Muscle of arm (tissue), 12 donors: ENCODE measurements around the gene PRTG. TPM values are rescaled to one million over a fixed set of nuclear protein-coding genes. Genes with fewer than 3 reads are reported as not detected.
"Not testable (repeated sequence)": the region's sequence is repeated elsewhere in the genome, so short reads cannot be mapped to it uniquely, and the experiment has no call there.

ENCODE experiments used
- DNase-seq: peaks from one replicate; pipeline ENCODE4 v3.0.0-alpha.2; 2013
- polyA plus RNA-seq, 12 donors: library from polyadenylated mRNA; unstranded; fragments of 120-200 nt; gene quantifications; one replicate each; pipeline ENCODE4 v1.2.1, GENCODE V29; 2013; ENCODE audit not compliant: insufficient read length in 12 of 12

PRTG gene
- polyA plus RNA-seq, 12 donors, result 1.4 to 4.4 (median 2.9) TPM; not detected in 1

DNA sequence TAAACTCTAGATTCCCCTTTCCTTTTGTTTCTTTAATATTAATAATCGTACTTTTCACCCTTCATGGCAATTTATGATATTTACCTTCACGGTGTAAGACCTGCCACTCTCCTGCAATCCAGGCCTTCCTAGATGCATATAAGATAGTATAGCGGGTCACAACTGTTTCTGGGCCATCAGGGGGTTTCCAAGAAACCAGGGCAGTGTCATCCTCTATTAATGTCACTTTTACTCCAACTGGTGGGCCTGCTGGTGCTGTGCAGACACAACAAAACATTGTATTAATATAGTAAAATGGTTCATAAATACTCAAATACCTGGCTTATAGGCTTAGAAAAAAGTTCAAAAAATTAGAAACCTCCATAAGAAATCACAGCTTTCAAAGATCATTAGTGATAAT is 105.9 kb downstream of the PRTG start:
- no peak for DNase-seq

DNA sequence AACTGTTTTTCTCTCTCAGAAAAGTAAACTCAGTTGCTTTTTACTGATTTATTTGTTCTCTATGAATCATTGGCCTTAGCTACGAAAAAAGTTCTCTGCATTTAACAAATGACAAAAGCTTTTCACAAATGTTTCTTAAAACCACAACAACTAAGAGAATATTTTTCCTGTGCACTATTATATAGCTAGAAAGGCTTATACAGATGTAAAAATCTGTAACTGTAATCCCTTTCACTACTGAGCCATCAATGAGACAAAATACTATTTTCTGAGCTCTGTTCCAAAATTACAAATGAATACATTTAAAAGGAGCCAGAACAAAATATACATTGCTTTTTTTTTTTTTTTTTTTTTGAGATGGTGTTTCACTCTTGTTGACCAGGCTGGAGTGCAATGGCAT is 109.2 kb downstream of the PRTG start:
- DNase-seq, result no peak

DNA sequence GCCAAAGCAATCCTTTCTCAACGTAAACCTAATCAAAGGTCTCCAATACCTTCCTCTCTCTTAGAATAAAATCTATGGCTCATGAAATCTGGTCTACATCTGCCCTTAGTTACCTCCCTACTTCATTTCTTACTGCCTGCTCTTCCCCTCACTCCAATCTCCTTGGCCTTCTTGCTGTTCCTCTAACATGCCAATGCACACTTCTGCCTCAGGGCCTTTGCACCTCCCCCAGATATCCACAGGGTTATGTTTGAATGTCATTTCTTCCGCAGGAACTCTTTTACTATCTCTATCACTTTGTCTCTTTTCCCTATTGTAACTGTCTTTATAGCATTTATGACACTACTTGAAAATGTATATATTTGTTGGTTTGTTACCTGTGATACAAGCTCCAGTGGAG is 110.5 kb downstream of the PRTG start:
- DNase-seq, result no peak

DNA sequence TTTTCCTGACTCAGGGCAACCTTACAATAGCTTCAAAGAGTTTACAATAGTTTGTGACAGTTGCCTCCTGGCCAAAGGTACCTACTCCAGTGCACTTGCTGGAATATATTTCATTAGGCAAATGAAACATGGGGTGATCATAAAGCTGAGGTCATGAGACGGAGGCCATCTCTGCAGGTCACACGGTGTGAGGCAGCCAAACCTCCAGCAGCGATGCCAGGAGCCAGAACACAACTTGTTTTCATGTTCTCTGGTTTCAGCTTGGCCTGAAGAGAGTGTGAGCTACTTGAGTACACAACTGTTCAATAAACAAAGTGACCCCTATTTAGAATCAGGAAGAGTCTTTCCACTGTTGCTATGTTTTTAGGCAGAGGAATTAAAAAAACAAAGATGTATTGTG is 112.1 kb downstream of the PRTG start:
- no peak for DNase-seq

DNA sequence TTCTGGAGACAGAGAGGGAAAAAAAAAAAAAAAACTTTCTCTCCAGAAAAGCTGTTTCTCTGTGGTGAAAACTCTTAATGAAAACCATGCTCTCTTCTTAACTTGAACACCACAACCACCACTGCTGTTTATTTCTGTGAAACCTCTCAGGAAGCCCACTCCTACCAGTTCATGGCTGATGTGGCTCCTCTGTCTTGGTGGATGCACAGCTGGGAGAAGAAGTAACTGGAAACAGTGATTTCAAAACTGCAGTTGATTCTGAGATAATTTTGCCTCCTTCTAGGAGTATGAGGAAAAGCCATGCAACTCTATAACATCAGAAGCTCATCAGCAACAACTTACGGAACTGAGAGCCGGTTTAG is 114.6 kb downstream of the PRTG start:
- DNase-seq, result no peak

DNA sequence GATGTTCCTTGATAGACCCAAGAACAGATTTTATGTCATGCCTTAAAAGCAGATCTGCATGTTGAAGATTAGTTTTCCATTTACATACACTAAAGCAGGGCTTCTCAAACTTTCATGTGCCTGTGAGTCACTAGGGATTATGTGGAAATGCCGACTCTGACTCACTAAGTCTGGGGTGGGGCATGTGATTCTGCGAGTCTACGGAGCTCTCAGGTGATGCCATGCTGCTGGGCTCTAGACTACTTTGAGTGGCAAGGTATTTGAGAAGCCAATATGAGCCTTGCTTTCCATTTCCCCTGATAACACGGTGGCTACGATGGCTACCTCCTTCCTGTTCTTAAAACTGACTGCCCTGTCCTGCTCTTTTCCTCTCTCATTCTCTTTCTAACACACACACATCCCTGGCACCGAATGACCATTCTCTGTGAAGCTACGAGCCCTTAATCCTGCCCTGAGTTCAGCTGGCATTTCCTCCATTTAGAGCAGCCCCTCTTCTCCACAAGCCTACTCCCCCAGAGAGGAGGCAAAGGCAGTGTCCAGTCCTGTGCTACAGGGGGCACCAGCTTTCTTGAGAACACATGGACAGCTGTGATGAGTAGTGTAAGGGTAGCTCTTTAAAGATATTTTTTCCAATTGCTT is 115.1 kb downstream of the PRTG start:
- DNase-seq, result no peak

DNA sequence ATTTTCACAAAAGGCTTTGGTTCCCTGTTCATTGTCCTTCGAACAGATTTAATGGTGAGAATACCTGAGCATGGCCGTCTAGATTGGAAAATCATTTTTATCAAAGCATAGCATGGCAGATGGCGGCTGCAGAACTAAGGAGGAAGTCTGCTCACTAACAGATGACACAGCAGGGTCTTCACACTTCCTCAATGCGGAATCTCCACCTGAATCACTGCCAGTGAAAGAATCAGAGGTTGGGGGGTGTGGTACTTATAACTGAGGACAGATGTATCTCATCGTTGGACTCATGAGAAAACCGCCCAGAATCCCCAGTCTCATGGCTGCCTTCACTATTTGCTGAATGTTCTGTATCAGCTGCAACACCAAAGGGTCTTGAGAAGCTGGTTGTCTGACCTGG is 123.2 kb downstream of the PRTG start:
- DNase-seq, result no peak

DNA sequence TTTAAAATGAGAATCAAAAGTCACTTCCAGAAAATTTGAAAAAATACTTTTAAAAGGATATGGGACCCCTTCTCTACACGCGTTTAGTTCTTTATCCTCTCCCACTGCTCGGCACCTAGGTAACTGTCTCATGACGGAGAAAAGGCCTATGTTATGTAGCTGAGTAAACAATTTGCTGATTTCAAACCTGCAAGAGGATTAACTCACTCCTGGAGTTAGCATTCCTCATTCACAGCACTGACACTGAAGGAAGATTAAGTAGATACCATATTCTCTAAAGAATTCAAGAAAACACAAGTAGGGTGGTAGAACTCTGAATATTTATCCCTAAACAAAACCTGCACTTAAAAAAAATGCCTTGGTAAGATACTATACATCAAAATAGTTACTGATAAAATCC is 124.6 kb downstream of the PRTG start:
- DNase-seq, result no peak

DNA sequence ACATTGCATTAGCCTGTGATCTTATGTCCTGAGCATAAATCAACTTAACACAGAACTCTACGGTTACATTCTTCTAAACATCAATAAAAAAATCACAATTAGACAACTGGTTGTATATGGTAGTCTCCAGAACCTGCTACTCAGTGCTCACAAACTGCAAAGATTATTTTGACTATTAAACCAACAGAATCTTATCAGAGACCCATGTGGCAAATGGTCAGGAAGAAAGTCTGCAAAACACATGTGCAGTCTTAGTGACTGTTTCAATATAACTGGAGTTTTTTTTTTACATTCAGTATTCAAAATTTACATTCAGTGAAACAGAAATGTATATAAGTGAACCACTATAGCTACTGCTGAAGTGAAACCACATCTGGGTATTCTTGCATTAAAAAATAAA is 127.5 kb downstream of the PRTG start:
- DNase-seq, result no peak

DNA sequence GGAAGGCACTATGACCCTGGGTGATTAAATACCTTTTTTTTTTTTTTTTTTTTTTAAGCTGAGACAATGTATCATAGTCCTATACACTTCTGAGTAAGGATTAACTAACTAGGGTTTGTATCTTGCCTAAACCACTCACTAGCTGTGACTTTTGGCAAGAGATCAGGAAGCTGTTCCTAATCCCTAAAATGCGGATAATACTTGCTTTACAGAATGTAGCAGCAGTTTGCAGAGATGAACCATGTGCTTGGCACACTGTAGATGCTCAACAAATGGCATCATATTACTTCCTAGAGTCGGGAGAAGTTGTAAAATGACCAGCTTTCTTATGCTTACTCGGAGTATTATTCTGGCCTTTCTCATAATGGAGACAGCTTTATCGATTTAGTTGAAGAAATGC is 129.2 kb downstream of the PRTG start:
- no peak for DNase-seq

DNA sequence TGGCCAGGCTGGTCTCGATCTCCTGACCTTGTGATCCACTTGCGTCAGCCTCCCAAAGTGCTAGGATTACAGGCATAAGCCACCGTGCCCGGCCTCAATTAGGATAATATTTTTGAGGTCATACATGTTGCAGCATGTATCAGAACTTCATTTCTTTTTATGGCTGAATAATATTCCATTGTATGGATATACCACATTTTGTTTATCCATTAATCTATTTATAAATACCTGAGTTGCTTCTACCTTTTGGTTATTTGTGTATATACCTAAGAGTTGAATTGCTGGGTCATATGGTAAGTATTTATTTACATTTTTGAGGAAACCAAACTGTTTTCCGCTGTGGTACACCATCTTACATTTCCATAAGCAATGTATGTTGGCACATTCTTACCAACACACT is 136.7 kb downstream of the PRTG start:
- DNase-seq, result no peak

DNA sequence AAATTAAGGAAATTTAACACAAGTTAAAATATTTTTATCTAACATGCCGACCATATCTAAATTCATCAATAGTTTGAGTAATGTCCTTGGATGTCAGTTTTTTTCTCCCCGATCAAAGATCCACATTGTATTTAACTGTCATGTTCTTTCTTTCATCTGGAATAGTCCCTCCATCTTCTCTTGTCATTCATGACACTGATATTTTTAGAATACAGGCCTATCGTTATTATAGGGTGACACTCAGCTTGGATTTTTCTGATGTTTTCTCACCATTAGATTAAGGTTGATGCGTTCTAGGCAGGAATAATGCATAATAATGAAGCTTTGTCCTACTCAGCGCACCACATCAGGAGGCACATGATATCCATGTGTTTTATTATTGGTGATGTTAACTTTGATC is 141.6 kb downstream of the PRTG start:
- no peak for DNase-seq

DNA sequence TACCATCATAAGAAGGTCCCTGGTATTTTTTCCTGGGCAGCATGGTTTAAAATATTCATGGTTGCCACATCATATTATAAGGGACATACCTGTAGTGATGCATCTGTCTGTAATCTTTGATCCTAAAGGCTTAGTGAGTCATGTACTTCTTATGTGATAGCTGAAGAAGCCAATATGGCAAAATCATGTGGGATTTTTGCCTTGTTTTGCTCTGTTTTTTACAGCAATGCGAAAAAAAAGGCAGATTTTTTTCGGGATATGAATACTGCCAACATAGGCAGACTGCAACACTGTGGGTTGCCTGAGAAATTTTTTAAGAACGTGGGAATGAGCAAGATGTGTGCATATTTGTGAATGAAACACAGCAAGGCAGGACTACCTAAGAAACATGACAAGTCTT is 143.5 kb downstream of the PRTG start:
- DNase-seq, result no peak

DNA sequence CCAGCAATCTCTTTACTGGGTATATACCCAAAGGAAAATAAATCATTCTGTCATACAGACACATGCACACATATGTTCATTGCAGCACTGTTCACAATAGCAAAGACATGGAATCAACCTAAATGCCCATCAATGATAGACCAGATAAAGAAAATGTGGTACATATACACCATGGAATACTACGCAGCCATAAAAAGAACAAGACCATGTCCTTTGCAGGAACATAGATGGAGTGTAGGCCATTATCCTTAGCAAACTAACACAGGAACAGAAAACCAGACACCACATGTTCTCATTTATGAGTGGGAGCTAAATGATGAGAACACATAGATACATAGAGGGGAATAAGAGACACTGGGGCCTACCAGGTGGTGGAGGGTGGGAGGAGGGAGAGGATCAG is 149.9 kb downstream of the PRTG start:
- not testable (repeated sequence) for DNase-seq

DNA sequence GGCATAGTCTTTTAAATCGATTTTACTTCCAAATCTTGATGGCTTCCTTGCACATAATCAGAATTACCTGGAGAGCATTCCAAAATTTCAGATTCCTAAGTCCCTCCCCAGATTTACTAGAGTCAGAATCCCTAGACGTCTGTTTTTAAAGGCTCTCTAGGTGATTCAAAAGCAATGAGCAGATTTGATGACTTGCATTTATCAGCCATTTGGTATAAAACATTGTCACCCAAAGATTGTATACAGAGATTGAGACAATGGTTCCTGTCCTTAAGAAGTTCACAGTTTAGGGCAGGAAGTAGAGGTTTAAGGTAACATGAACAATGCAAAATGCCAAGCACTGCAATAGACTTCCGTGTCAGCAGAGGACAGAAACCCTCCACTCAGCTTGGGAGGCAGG is 152.2 kb downstream of the PRTG start:
- DNase-seq, result no peak

DNA sequence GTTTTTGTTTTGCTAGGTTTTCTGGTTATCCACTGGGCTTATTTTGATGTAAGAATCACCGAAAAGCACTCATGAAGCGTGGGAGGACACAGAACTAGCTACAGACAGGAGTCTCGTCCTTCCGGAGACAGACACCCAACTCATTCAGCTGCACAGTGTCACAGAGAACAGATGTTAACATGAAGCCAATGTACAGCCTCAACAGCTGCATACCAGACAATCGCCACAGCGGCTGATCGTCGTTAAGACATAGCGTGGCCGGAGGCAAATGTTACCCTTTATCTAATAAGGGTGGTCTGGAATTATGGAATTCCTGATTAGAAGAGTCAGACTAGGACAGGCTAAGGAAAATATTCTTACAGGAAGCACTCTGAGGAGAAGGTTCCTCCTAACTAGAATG is 153.7 kb downstream of the PRTG start:
- DNase-seq, result peak; percentile 14

DNA sequence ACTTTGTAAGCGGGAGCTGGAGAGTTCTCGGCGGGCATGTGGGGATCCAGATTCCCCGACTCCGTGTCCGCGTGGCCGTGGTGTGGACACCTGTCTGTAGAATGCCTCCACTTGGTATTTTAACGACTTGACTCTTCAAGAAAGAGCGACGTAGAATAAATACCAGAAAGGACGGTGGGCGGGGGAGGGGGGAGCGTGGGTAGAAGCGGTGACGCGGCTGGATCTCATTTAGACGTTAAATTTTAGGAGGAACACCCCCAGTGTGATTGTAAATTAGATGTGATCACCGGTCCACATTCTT is 154.2 kb downstream of the PRTG start:
- DNase-seq, result peak; percentile 43

DNA sequence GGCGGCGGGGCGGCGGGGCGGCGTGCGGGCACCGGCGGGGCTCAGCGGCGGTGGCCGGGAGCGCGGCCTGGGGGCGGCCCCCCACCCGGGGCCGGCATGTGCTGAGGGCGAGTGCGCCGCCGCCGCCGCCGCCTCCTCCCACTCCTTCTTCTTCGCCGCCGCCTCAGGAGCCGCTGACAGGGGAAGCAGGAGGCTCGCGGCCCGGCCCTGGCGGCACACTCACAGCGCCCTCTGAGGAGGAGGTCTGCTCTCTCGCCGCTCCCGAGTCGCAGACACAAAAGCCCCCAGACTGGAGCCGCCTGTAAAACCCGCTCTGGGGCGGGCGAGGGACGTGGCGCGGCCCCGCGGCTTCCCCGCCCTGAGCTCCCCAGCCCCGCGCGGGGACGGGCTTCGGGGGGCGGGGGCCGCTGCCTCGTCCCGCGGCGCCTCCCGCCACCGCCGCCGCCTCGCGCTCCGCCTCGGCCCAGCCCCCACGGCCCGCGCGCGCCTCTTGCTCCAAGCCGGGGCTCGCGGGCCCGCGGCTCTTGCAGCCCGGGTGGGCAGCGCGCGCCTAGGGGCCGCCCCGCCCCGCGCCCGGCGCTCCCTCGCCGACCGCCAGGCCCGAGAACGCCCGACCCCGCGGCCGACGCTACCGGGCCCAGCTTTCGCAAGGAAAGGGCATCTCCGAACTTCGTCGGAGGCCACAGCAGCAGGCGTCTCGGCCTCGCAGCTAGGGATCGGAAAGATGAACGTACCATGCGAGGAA is 154.7 kb downstream of the PRTG start, which contains the start of gene PYGO1:
TSS of gene PYGO1 (minus strand) at position 276 of the 745 bp plus-strand sequence. CDS start 462 bp downstream, outside the sequence.
- peak; percentile 63 for DNase-seq

DNA sequence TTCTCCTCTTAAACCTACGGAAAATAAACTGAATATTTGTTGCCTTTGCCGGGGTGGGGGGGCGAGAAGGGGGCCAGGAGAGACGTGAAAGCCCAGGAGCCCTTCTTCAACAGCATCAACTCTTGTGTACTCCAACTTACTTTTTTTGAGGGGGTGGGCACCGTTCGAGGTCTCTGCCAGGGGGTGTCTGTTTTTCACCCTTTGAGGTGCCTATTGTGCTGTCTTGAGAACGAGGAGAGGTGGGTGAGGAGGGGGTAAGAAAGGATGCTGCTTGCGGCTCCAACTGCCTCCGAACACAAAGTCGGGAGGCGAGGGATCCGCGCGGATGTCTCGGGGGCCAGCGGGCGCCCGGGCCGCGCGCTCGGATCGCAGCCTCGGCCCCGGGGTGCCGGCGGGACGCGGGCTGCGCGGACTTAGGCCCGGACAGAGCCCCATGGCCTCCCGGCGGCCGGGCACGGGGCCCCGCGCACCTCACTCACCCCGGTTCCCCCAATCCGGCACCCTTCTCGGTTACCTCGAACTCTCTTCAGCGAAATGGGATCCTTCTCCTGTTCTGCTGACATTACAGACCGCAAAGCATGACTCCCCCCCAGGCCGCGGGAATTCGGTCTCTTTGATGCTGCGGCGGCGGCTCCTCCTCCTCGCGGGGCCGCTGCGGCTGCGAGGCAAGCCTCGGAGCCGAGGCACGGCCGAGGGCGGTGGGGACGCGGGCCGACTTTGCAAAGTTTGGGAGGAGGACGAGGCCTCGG is 155.5 kb downstream of the PRTG start:
- peak; percentile 54 for DNase-seq

DNA sequence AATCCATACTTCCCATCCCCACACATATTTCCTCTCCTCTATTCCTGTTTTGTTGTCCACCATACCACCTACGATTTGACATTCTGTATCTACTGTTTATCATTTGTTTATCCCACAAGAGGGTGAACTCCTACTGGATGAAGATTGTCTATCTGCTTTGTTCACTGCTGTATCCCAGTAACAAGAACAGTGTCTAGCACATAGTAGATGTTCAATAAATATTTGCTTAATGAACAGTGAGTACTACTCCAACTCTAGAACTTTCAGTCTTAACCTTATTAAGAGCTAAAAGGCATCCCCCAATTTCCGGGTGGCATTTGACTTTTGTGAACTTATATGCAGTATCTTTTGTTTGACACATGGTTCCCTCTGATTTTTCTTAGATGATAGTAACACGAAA is 156.1 kb downstream of the PRTG start:
- no peak for DNase-seq

DNA sequence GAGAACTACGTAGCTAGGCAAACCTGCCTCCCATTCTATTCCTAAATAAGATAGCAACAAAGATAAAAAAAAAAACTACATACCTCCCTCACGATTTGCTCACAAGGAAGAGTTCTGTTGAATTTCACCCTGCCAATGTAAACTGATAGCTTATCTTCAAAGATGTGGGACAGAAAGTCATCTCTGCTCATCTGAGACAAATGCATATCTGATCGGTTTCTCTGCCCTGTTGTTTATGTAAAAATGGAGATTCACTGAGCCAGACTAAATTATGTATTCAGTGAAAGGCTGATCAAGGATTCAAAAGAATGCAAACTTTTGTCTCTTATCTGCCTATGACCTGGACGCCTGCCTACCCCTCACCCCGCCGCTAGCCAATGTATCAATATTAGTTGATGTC is 166.0 kb downstream of the PRTG start:
- DNase-seq, result no peak

DNA sequence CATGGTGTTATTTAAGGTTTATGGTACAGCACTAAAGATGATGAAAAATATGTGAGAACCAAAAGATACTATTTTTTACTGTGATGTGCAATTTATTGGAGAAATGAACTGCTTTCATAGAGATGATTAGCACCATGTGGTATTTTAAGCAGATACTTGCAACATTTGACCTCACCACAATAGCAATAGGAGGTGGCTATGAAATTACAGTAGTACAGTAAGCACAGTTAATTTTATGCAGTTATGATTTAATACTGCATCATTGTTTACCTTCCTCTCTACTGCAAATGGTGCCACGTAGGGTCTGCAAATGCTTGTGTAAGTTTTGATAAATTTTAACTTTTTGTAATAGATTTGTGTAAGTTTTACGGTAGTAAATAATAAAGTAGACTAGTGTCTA is 168.9 kb downstream of the PRTG start:
- DNase-seq, result no peak

DNA sequence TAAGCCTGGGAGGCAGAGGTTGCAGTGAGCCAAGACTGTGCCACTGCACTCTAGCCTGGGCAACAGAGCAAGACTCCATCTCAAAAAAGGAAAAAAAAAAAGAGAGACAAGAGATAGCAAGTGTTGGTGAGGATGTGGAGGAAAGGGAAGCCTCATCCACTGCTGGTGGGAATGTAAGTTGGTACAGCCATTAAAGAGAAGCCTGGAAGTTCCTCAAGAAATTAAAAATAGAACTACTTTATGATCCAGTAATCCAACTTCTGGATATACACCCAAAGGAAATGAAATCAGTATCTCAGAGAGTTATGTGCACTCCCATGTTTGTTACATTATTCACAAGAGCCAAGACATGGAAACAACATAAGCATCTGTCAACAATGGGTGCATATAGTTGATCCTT is 169.7 kb downstream of the PRTG start:
- DNase-seq, result no peak
